OCI-M2 (cell line): ENCODE results near the gene KANSL1.

Source experiments
- DNase-seq: peaks from one replicate; lab custom pipeline; 2025; ENCODE audit not compliant: unreplicated experiment; lab: John Stamatoyannopoulos, UW

KANSL1 gene

GRCh38 chr17:46167826-46168569, 25.2 kb downstream of the KANSL1 start:
- no peak for DNase-seq

GRCh38 chr17:46167267-46167666, 26.0 kb downstream of the KANSL1 start:
- no peak for DNase-seq

- DNase-seq = no peak
Observed at GRCh38 chr17:46166692-46167249, 26.5 kb downstream of the KANSL1 start.

- no peak for DNase-seq
Observed at GRCh38 chr17:46163929-46164594, 29.2 kb downstream of the KANSL1 start.

GRCh38 chr17:46163316-46163715, 29.9 kb downstream of the KANSL1 start:
- DNase-seq = no peak

- no peak for DNase-seq
Observed at GRCh38 chr17:46162866-46163265, 30.4 kb downstream of the KANSL1 start.

- no peak for DNase-seq
Observed at GRCh38 chr17:46160169-46160568, 33.1 kb downstream of the KANSL1 start.

- DNase-seq = no peak
Observed at GRCh38 chr17:46159686-46160085, 33.5 kb downstream of the KANSL1 start.

GRCh38 chr17:46158323-46159296, 34.6 kb downstream of the KANSL1 start:
- DNase-seq = no peak

- DNase-seq = no peak
Observed at GRCh38 chr17:46157443-46158062, 35.7 kb downstream of the KANSL1 start.

- DNase-seq = no peak
Observed at GRCh38 chr17:46154151-46154816, 38.9 kb downstream of the KANSL1 start.

- DNase-seq = no peak
Observed at GRCh38 chr17:46152423-46152822, 40.8 kb downstream of the KANSL1 start.

GRCh38 chr17:46151762-46152161, 41.5 kb downstream of the KANSL1 start:
- no peak for DNase-seq

- no peak for DNase-seq
Observed at GRCh38 chr17:46150216-46150963, 42.8 kb downstream of the KANSL1 start.

- no peak for DNase-seq
Observed at GRCh38 chr17:46148247-46148646, 45.0 kb downstream of the KANSL1 start.

- no peak for DNase-seq
Observed at GRCh38 chr17:46147296-46147695, 45.9 kb downstream of the KANSL1 start.

- DNase-seq = no peak
Observed at GRCh38 chr17:46144246-46144645, 49.0 kb downstream of the KANSL1 start.

- no peak for DNase-seq
Observed at GRCh38 chr17:46143827-46144236, 49.4 kb downstream of the KANSL1 start.

GRCh38 chr17:46141645-46142044, 51.6 kb downstream of the KANSL1 start:
- no peak for DNase-seq
